Measurements from ENCODE around the gene ACAP2.

GRCh38 chr3:195319060-195319459 lies 123.8 kb downstream of the ACAP2 start:
- no peak for TF ChIP-seq CTCF (IDR thresholded peaks at IDR 0.05; ENCODE audit: poor library complexity)
- no peak for TF ChIP-seq EZH2 (IDR thresholded peaks at IDR 0.05; ENCODE audit: borderline replicate concordance)

Data from hepatocyte (in vitro differentiated cells).